Inferior parietal cortex (tissue), 1 donor: ENCODE measurements around the gene USP53.
"Not testable (repeated sequence)": the region's sequence is repeated elsewhere in the genome, so short reads cannot be mapped to it uniquely, and the experiment has no call there.

Experiments
- DNase-seq: peaks from one replicate; pipeline ENCODE4 v3.0.0-alpha.2; 2016; ENCODE audit errors: extremely low spot score

USP53 gene

DNA sequence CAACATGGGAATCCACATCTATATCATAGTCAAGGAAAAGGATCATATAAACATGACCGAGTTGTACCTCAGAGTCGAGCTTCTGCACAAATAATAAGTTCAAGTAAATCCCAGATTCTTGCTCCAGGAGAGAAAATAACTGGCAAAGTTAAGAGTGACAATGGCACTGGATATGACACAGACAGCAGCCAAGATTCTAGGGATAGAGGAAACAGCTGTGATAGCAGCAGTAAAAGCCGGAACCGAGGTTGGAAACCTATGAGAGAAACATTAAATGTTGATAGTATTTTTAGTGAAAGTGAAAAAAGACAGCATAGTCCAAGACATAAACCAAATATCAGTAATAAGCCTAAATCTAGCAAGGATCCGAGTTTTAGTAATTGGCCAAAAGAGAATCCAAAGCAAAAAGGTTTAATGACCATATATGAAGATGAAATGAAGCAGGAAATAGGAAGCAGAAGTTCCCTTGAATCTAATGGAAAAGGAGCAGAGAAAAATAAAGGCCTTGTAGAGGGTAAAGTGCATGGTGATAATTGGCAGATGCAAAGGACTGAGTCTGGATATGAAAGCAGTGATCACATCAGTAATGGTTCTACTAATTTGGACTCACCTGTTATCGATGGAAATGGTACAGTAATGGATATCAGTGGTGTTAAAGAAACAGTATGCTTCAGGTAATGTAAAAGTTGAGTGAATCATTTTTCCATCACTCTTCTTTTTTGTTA lies 59.0 kb downstream of the USP53 start:
- DNase-seq = no peak

DNA sequence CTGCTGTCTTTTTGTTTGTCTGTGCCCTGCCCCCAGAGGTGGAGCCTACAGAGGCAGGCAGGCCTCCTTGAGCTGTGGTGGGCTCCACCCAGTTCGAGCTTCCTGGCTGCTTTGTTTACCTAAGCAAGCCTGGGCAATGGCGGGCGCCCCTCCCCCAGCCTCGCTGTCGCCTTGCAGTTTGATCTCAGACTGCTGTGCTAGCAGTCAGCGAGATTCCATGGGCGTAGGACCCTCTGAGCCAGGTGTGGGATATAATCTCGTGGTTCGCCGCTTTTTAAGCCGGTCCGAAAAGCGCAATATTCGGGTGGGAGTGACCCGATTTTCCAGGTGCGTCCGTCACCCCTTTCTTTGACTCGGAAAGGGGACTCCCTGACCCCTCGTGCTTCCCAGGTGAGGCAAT lies 67.0 kb downstream of the USP53 start:
- DNase-seq = not testable (repeated sequence)

DNA sequence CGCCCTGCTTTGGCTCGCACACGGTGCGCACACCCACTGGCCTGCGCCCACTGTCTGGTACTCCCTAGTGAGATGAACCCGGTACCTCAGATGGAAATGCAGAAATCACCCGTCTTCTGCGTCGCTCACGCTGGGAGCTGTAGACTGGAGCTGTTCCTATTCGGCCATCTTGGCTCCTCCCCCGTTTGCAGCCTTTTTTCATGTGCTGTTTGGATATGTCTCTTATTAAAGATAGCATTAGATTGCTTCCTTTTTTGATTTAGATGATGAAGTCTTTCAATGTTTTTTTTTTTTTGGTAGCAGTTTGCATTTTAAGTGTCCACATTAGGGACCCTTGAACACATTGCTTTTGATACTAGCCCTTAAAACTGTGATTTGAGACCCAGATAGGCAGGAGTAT lies 67.4 kb downstream of the USP53 start:
- DNase-seq = not testable (repeated sequence)

DNA sequence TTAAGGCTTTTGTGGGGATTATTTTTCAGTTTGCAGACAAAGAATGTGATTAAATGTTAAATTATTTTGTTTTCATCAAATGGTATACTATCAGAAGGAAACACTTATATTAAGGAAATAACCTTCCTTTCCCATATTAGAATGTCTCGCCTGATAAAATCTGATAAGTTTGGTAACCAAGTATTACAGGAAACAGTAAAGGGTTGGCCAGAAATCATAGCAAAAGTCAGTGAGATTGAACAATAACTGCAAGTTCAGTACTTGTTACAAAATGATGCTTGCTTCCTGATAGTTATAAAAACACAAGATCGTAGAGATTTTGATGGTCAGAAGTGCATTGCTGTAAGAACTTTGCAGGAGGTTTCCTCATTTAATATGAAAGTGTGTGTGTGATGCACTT lies 68.9 kb downstream of the USP53 start:
- DNase-seq = no peak

DNA sequence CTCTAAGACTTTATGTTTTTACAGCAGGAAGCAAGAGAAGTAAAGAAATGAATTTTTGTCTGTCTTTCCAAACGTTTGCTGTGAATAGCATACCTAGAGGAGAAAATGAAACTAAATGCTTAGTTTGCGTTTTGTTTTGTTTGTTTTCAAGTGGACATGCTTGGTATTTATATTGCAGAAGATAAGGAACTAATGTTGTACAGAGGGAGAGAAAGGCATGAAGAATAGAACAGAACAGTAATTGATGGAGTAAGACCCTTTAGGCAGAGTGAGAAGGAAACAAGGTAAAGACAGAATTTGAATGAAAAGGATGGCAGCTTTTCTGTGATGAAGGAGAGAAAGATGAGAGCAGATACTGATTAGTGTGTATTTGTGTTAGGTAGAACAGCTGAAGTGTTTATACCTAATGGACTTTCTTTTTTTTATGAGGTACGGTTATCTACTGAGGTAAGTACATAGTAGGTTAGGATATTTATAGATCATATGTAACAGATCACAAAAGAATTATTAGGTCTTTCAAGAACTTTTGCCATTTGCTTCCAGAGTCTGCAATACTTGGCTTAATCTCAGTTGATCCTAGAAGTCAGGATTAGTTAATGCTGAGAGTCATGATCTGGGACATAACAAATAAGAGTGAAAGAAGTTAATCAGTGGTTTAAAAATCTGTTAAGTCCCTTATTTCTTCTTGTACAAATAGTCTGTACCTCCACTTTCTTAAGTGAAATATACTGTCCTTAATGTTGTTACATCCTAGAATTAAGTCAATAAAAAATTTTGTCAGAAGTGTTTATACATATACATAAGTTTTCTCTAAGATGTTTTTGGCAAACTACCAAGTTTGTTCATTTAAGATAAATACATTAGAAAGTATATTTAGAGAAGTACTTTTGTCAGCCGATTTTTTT lies 72.6 kb downstream of the USP53 start:
- DNase-seq = peak; percentile 40

DNA sequence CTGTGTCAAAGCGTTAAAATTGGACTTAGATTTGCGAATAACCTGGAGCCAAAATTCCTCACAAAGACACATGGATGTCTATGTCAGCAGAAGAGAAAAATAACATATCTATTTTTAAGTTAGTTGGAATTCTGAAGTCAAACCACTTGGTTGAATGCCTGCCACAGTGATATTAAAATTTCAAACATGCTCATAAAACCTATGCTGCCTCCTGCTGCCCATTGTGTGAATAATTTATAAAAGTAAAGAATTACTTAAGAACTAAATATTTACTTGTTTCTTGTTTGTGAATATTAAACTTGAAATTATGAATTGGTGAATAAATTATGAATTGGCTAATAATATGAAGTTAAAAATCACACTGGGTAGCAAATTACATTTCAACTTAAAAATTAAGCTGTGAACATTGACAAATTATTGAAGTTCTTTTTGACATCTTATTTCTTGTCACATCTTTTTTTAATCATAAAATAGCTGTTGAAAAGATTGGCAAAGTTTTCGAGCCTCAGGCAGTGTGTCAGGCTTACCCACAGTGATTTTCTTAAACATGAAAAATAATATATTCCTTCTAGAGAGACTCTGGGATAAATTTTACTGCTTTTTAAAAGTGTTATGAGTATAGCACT lies 74.0 kb downstream of the USP53 start:
- DNase-seq = peak; percentile 67

DNA sequence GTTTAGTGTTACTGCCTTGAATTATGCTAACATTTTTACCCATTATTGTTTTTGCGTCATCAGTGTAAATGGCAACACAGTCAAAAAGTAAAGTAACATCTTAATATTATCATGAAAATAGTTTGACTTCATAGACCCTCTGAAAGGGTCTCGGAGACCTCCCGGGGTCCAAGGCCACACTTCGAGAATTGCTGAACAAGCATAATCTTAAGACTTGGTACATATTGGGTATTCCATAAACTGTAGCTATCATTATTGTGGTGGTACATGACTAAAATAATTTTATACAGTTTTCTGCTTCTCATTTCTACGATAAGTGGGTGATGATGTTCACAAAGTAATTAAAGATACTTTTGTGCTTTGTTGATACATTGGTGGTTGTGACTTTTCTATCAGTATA lies 76.8 kb downstream of the USP53 start:
- DNase-seq = no peak

DNA sequence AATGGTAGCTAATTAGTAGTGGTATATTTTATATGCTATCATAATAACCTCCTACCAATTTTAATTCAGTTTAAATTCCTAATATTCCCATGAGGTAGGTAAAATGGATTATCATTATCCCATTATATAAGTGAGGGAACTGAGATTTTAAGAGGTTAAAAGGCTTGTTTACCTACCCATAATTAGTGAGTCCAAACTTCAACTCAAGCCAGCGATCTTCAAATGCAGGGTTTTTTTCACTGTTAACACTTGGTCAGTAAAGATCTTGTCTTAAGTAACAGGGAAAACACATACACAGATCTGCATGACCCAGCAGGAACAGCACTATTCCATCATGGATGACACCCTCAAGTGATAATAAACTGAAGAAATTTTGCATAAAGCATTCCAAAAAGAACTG lies 78.1 kb downstream of the USP53 start:
- DNase-seq = no peak

DNA sequence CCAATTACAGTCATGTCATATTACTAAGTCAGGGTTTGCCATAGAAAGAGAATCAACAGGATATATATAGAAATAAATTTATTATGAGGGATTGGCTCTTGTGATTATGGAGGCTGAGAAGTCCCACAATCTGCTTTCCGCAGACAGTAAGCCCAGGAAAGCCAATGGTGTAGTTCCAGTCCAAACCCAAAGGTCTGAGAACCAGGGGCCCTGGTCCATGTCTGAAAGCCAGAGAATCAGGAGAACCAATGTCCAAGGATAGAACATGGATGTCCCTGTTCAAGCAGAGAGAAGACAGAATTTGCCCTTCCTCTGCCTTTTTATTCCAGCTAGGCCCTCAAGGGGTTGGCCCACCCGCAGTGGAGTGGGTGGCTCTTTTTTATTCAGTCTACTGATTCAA lies 83.8 kb downstream of the USP53 start:
- DNase-seq = no peak

DNA sequence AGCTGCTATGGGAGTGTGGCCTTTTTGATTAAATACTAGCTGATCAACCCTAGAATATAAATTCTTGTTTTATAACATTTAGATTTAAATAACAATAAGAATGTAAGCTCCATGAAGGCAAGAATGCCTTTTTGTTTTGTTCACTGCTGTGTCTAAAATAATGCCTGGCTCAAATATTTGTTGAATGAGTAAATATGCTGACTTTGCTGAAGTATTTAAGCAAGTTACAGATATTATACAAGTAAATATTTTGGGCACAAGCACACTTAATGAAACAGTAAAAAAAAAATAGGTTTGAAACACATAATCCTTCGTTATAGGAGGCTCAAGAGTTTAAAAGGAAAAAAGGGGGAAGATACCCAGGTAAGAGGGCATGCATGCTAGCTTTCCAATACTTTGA lies 85.3 kb downstream of the USP53 start:
- no peak for DNase-seq

DNA sequence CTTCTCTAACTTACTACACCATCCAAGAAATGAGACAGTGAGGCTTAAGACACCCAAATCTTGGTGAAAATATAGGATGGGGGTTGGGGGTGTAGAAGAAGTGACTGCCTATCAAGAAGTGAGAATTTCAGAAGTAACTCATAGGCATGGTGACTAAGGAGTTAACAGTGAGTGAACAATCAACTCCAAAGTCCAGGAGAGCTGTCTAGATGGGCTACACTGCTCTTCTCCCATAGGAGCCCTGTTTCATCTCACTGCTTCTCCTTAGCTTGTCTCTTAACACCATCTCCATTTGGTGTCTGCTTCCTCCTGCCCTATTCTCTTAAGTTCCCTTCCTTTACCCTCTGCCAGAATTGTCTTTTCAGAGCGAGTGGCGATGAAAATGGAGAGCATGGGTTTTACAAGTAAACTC lies 86.8 kb downstream of the USP53 start:
- no peak for DNase-seq

DNA sequence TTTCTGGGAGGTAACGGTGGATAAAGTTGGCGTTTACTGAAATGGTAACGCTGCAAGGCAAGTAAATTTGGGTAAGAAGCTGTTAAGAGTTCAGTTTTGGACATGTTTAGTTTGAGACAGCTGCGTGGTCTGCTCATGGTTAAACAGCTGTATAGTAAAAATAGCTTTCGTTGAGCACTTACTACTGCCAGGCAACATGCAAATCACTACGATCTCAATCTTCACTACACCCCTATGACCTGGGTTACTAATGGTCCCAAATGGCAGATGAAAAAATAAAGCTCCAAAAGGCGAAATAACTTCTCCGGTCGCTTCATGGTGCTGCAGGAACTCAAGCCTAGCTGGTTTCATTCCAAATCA lies 87.2 kb downstream of the USP53 start:
- DNase-seq = no peak

DNA sequence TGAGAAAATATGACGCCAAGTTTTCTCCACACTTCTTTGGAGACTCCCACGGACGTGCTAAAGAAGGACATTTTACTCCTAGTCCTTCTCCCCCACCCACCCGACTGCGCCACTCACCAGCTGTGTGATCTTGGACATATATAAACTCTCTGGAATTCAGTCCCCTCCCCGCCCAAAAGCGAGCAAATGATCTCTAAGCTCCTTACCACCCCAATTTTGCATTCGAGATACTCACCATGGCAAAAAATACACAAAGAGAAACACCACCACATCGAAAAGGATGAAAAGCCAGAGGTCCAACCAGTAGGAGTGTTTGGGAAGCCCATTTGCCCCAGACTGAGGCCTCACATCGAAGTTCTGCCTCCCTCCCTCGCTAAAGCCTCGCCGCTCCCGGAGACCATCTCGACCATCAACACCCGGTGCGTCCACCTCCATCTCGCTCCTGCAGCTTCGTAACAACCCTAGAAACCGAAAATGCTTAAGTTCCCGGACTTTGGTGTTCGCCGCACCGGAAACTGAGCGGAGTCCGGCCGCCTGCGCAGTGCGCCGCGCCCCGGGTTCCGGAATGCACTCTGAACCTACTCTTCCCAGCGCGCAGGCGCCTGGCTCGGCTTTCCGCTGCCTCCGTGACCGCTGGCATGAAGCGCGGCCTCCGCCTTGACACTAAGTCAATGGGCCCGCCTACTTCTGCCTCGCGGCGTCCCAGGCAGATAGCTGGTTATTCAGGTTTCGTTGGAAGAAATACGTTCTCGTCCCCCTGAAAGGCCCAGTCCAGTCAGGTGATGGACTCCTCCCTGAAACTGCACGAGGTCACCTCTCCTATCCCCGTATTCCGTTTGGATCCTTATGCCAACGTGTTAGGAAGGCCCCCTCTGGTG lies 87.8 kb downstream of the USP53 start:
- DNase-seq = peak; percentile 86

DNA sequence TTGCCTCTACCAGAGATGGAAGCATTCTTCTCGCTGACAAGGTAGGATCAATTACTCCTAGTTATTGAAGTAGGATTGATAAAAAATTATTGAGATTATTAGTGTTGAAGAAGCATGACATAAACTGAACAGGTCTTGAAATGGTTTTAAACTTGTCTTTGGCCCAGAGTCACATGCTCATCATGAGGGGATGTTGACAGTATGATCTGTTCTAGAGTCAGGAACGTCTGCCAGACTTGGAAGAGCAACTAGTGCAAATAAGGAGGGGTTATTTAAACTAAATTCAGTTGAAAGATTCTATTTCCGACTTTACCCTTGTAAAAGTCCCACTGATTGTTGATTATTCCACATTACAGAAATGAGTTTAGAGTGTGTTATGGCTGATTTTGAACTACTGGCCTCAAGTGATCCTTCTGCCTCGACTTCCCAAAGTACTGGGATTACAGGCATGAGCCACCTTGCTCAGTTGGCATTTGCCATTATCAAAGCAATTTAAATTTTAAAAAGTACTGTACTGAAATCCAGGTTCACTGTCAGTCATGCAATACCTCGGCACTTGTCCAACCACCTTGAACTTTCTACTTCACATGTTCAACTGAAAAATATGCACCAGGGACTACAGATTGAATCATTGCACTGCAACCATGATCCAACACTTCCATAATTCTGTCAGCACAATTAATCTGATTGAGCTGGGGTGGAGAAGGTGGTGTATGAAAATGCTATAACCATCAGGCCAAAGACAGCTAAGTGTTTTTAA lies 89.7 kb downstream of the USP53 start:
- DNase-seq = no peak

DNA sequence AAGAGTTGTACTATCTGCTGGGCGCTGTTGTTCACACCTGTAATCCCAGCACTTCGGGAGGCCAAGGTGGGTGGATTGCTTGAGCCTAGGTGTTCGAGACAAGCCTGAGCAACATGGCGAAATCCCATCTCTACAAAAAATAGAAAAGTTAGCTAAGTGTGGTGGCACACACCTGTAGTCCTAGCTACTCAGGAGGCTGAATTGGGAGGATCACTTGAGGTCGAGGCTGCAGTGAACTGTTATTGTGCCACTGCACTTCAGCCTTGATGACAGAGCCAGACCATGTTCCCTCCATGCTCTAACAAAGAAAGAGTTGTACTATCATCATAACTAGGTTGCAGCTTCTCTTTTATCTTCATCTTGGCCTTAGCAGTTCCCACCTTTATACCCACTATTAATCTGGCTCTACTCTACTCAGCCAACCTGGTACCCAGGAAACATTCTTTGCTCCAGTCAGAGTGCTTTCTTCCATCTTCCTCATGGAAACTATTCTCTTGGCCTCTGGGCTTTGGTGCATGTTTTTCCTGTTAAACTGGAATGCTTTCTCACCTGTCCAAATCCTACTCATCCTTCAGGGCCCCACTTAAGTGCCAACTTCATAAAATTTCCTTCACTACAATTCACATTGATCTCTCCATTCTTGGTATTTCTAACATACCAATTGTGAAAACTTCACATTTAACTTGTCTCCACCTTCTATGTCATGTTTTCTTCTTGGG lies 91.2 kb downstream of the USP53 start:
- no peak for DNase-seq

DNA sequence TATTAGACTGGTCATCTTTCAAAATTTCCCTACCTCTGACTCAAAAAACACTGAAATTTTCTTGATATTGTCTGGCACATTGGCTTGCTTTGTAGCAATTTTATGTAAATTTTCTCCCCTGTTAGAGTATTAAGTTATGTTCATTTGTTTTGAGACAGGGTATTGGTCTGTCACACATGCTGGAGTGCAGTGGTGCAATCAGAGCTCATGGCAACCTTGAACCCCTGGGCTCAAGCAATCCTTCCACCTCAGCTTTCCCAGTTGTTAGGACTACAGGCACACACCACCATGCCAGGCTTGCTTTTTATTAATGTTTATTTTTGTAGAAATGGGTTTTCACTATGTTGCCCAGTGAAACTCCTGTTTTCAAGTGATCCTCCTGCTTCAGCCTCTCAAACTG lies 91.9 kb downstream of the USP53 start:
- DNase-seq = no peak

DNA sequence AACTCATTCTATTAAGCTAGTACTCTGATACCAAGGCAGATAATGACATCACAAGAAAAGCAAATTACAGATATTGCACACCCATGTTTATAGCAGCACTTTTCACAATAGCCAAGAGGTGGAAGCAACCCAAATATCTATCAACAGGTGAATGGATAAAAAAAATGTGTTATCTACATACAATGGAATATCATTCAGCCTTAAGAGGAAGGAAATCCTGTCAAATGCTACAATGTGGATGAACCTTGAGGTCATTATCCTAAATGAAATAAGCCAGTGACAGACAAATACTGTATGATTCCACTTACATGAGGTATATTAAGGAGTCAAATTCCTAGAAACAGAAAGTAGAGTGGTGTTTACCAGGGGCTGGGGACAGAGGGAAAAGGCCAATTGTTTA lies 95.1 kb downstream of the USP53 start:
- no peak for DNase-seq

DNA sequence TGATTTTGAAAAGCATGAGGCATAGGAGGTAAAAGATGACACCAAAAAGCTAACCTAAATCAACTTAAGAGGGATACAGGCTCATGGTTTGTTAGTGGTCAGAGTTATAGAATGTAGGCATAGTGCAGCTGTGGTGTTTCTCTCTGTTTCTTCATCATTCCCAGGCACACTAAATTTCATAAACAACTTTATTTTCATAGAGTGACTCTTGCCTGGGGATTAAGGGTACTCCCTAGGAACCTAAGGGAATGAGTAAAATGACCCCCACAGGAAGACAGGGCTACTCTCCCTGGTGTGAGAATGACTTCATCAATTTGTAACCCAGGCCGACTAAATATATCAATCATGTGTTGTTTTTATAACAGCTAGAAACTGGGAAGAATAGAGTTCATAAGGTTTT lies 98.3 kb downstream of the USP53 start:
- DNase-seq = no peak

DNA sequence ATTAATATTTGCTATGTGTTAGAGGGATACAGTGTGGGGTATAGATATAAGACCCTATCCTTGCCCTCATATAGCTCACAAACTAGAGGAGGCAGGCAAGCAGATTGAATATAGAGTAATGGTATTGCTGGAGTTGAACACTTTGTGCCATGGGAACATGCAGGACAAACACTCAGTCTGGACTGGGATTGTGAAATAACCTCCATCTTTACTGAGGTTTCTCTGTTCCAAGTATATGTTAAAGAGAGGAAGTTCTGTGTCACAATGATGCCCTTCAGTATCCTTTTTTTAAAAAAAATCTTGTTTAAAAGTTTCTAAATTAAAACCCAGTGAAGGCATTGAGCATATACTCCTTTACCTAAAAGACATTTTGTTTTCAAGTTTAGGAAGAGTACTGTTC lies 100.7 kb downstream of the USP53 start:
- DNase-seq = no peak

DNA sequence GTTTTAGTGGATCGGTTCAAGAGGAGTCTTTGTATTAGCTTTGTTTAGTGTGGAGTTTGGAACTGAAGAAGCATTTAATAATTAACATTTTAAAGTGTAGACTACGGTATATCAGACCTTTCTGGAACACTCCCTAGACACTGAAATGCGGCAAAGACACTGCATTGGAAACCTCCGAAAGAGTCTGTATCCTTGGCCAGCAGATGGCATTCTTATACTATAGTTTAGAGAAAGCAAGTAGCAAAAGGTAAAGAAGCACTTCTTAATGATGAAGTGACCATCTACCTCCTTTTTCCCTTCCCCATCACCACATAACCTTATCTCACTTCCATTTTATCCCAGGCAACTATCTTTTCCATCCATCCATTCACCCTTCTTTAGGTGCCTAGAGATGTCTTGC lies 101.8 kb downstream of the USP53 start:
- peak; percentile 73 for DNase-seq
